ENCODE results near the gene KCNQ2. TPM values are rescaled to one million over a fixed set of nuclear protein-coding genes. Genes with fewer than 3 reads are reported as not detected.

Gene KCNQ2
- total and polyA plus RNA-seq, 8 donors = 8.4 to 19.1 (median 14.1) TPM; not detected in 2

DNA sequence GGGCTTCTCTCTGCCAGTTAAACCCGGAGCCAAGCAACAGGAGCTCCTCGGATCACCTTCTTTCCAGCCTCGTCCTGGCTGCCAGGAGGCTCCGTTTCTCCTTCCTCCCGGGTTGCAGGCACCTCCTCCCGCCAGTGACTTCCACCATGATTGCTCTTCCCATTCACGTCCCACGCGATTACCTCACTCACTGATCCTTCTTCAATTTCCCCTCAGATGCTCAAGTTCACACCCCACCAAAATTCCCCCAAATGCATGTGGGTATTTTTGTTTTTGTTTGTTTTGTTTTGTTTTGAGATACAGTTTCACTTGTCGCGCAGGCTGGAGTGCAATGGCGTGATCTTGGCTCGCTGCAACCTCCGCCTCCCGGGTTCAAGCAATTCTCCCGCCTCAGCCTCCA lies 25.1 kb downstream of the KCNQ2 start:
- intact Hi-C loops (cut with DNase I) = no loop called here
- H3K27ac ChIP-seq = no peak overlapping the region
- ATAC-seq (no peak), DNase-seq (no peak)
- no peak overlapping the region for H3K4me3 ChIP-seq
- TF ChIP-seq, protein P1, sequence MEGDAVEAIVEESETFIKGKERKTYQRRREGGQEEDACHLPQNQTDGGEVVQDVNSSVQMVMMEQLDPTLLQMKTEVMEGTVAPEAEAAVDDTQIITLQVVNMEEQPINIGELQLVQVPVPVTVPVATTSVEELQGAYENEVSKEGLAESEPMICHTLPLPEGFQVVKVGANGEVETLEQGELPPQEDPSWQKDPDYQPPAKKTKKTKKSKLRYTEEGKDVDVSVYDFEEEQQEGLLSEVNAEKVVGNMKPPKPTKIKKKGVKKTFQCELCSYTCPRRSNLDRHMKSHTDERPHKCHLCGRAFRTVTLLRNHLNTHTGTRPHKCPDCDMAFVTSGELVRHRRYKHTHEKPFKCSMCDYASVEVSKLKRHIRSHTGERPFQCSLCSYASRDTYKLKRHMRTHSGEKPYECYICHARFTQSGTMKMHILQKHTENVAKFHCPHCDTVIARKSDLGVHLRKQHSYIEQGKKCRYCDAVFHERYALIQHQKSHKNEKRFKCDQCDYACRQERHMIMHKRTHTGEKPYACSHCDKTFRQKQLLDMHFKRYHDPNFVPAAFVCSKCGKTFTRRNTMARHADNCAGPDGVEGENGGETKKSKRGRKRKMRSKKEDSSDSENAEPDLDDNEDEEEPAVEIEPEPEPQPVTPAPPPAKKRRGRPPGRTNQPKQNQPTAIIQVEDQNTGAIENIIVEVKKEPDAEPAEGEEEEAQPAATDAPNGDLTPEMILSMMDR (IDR thresholded peaks at IDR 0.05) = no peak
- H3K4me1 ChIP-seq = no peaks in the 10 kb centered on the region
- no peaks in the 10 kb centered on the region for H3K9me3 ChIP-seq
- H3K36me3 ChIP-seq = no peaks in the 10 kb centered on the region
- H3K27me3 ChIP-seq = peaks cover 0 to 63% of the 10 kb centered on the region in 2 donors

DNA sequence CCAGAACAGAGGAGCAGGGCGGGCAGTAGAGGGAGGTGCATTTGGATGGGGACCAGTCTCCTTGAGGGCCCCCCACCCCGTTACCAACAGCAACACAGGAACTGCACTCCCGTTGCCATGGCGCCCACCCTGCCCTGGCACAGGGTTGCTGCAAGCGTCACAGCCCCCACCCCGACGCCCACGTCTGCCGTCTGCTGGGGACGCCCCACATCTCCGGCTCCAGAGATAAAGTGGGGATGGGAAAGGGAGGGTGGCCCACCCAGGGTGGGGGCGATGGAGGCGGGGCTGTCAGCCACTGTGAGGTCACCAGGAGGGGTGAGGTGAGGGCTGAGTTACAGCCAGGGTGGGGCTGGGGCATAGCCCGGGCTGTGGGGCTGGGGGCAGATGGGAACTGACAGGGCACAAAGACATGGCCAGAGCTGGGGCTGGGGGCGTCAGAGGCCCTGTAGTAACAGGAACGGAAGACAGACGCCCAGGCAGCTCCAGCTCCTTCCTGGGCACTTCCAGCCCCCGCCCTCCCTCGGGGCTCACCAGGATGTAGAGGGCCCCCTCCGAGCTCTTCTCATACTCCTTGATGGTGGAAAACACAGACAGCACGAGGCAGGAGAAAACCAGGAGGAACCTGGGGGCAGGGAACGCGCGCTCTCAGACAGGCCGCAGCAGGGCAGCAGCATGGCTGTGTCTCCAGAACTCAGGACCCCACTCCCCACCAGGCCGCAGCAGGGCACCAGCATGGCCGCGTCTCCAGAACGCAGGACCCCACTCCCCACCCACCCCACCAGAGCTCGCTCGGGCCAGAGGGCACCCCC lies 26.0 kb downstream of the KCNQ2 start:
- H3K9me3 ChIP-seq = no peaks in the 10 kb centered on the region
- no peak overlapping the region for H3K27ac ChIP-seq
- DNase-seq = peak in 1 of 4 donors; percentile 52
- peaks cover 0 to 61% of the 10 kb centered on the region in 2 donors for H3K27me3 ChIP-seq
- intact Hi-C loops (cut with DNase I) = no loop called here
- no peak overlapping the region for H3K4me3 ChIP-seq
- no peaks in the 10 kb centered on the region for H3K4me1 ChIP-seq
- TF ChIP-seq, protein P1 (IDR thresholded peaks at IDR 0.05) = no peak
- no peak for ATAC-seq
- no peaks in the 10 kb centered on the region for H3K36me3 ChIP-seq

DNA sequence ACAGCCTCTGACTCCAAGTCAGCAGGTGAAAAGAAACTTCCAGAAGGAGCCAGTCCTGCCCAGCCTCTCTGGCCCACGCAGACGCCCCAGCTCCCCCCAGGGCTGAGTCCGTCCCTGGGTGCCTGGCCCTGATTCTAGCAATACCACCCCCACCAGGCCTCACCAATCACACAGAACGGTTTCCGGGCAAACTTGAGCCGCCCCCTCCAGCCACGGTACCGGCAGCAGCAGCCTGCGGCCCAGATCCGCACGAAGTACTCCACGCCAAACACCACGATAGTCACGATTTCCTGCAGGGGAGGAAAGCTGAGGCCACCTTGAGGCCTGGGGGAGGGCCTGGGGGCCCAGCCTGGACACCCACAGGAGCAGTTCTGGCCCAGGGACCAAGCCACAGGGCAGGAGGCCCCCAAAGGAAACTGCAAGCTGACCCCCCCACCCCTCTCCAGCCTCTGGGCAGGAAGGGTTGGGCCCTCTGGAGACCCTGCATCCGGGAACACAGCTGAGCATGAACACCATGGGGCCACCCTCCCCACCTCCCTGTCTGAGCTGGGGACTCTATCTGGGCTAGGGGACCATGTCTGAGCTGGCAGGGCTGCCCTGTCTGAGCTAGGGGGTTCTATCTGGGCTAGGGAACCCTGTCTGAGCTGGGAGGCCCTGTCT lies 27.2 kb downstream of the KCNQ2 start:
- intact Hi-C loops (cut with DNase I) = no loop called here

DNA sequence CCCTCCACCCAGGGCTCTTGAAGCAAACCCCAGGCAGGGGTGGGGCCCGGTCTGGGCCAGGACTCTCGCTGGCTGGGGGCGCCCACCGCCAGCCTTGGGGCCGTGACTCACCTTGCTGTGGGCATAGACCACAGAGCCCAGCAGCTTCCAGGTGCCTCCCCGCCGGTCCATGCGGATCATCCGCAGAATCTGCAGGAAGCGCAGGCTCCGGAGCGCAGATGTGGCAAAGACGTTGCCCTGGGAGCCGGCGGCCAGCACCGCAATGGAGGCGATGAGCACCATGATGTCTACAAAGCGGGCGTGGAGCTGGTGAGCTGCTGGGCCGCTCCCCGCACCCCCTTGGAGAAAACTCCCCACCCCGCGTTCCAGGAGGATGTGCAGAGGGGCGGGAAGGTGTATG lies 27.9 kb downstream of the KCNQ2 start:
- peaks cover 3 to 63% of the 10 kb centered on the region in 2 donors for H3K27me3 ChIP-seq
- H3K27ac ChIP-seq = no peak overlapping the region
- ATAC-seq (no peak), DNase-seq (no peak)
- TF ChIP-seq, protein P1 (IDR thresholded peaks at IDR 0.05) = no peak
- no peaks in the 10 kb centered on the region for H3K4me1 ChIP-seq
- no peak overlapping the region for H3K4me3 ChIP-seq
- no peaks in the 10 kb centered on the region for H3K9me3 ChIP-seq
- intact Hi-C loops (cut with DNase I) = no loop called here
- H3K36me3 ChIP-seq = no peaks in the 10 kb centered on the region

More for the DNA sequence above, 27.2 kb downstream of the KCNQ2 start:
- H3K27ac ChIP-seq = no peak overlapping the region
- DNase-seq (no peak), ATAC-seq (no peak)
- H3K9me3 ChIP-seq = no peaks in the 10 kb centered on the region
- peaks cover 3 to 61% of the 10 kb centered on the region in 2 donors for H3K27me3 ChIP-seq
- TF ChIP-seq, protein P1 (IDR thresholded peaks at IDR 0.05) = no peak
- no peaks in the 10 kb centered on the region for H3K4me1 ChIP-seq
- no peaks in the 10 kb centered on the region for H3K36me3 ChIP-seq
- no peak overlapping the region for H3K4me3 ChIP-seq
